BJ (cell line): Measurements from ENCODE around the gene MAGEA2B. TPM values are rescaled to one million over a fixed set of nuclear protein-coding genes. Genes with fewer than 3 reads are reported as not detected.
"Not testable (repeated sequence)": the region's sequence is repeated elsewhere in the genome, so short reads cannot be mapped to it uniquely, and the experiment has no call there.

ENCODE experiments used
- CTCF ChIA-PET: fragments of 350-600 bp; formaldehyde crosslinking; extraction: SDS; loops from one replicate; lab custom pipeline; 2021; ENCODE audit warnings: antibody characterized with exemption, inconsistent platforms; lab: Yijun Ruan, JAX
- POLR2A ChIA-PET: fragments of 300-600 bp; sonication (Branson Sonifier 250); formaldehyde crosslinking; extraction: SDS; loops from one replicate; lab custom pipeline; 2021; ENCODE audit warnings: antibody characterized with exemption; lab: Charles Lee
- DNase-seq: peaks from one replicate; pipeline ENCODE4 v3.0.0-alpha.2; 2011; ENCODE audit warnings: low read depth
- H3K27me3 ChIP-seq: 2 replicates; pipeline ENCODE4 v1.6.0; 2011; ENCODE audit warnings: low read length; ENCODE audit not compliant: control insufficient read depth, insufficient read depth
- H3K36me3 ChIP-seq: 2 replicates; pipeline ENCODE4 v1.5.1; 2011; ENCODE audit warnings: low read length; ENCODE audit not compliant: control insufficient read depth, insufficient read depth
- H3K4me3 ChIP-seq: 2 replicates; pipeline ENCODE4 v1.5.1; 2011; ENCODE audit warnings: low read depth, mild to moderate bottlenecking, control low read depth, low read length
- CTCF ChIP-seq: IDR thresholded peaks from 2 replicates; pipeline ENCODE4 v1.5.1; 2011; ENCODE audit warnings: low read depth, mild to moderate bottlenecking, control low read depth, inconsistent platforms, low read length, moderate library complexity; ENCODE audit not compliant: insufficient read depth
- polyA plus RNA-seq: library from polyadenylated mRNA; depleted of rRNA; stranded (reverse); fragments of >200 nt; gene quantifications from 2 replicates; pipeline ENCODE4 v1.2.3, GENCODE V29; 2011

MAGEA2B gene
- polyA plus RNA-seq, 1 experiment = not detected

DNA sequence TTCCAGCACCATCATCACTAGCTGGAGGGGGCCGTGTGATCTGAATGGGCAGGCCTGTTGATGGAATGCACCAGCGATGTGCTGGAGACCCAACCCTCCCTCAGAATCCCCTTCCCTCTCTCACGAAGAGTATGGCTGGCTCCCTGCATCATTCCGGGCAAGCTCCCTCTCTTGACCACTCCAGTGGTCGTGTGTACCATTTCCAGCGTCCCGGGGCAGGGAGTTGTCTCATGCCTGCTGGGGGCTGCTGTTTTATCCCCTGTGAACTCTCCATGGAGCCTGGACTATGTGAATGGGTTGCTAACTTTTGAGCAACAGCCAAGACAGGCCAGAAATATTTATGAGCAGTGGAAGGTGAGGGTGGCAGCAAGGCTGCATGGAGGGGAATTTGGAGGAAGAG is 11.0 kb downstream of the MAGEA2B start:
- Histone ChIP-seq H3K4me3 (no peak overlapping the region), H3K27me3 (no peaks in the 10 kb centered on the region), H3K36me3 (no peaks in the 10 kb centered on the region)
- TF ChIP-seq CTCF = no peak
- ChIA-PET CTCF (no interaction called here), POLR2A (no interaction called here)
- no peak for DNase-seq

DNA sequence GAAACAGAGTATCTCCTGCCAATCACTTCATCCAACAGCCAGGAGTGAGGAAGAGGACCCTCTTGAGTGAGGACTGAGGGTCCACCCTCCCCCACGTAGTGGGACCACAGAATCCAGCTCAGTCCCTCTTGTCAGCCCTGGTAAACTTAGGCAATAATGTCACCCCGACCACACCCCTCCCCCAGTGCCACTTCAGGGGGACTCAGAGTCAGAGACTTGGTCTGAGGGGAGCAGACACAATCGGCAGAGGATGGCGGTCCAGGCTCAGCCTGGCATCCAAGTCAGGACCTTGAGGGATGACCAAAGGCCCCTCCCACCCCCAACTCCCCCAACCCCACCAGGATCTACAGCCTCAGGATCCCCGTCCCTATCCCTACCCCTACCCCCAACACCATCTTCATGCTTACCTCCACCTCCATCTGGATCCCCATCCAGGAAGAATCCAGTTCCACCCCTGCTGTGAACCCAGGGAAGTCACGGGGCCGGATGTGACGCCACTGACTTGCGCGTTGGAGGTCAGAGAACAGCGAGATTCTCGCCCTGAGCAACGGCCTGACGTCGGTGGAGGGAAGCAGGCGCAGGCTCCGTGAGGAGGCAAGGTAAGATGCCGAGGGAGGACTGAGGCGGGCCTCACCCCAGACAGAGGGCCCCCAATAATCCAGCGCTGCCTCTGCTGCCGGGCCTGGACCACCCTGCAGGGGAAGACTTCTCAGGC is 19.0 kb downstream of the MAGEA2B start, which contains the start of the genes CSAG1 and MAGEA12:
Gene CSAG1 (minus strand): TSS at position 461 of the 715 bp plus-strand sequence. CDS start 1,261 bp downstream, outside the sequence.
Gene MAGEA12 (plus strand): TSS at position 497 of the 715 bp plus-strand sequence. CDS start 2,405 bp downstream, outside the sequence.
- Histone ChIP-seq H3K27me3 (no peaks in the 10 kb centered on the region), H3K4me3 (no peak within 1 kb of the TSS), H3K36me3 (no peaks in the 10 kb centered on the region)
- ChIA-PET CTCF (no interaction called here), POLR2A (no interaction called here)
- no peak for DNase-seq
- TF ChIP-seq CTCF = no peak

DNA sequence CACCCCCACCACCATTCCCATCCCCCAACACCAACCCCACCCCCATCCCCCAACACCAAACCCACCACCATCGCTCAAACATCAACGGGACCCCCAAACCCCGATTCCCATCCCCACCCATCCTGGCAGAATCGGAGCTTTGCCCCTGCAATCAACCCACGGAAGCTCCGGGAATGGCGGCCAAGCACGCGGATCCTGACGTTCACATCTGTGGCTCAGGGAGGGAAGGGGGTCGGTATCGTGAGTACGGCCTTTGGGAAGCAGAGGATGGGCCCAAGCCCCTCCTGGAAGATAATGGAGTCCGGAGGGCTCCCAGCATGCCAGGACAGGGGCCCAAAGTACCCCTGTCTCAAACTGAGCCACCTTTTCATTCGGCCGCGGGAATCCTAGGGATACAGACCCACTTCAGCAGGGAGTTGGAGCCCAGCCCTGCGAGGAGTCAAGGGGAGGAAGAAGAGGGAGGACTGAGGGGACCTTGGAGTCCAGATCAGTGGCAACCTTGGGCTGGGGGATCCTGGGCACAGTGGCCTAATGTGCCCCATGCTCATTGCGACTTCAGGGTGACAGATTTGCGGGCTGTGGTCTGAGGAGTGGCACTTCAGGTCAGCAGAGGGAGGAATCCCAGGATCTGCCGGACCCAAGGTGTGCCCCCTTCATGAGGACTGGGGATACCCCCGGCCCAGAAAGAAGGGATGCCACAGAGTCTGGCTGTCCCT is 19.9 kb downstream of the MAGEA2B start:
- POLR2A ChIA-PET, DNase-seq, H3K27me3 ChIP-seq, CTCF ChIA-PET, H3K36me3 ChIP-seq, H3K4me3 ChIP-seq: not testable (repeated sequence)

GRCh38 chrX:152735101-152735500 is 20.7 kb downstream of the MAGEA2B start:
- no peak for TF ChIP-seq CTCF
- no peaks in the 10 kb centered on the region for H3K27me3 ChIP-seq
- ChIA-PET POLR2A (no interaction called here), CTCF (no interaction called here)
- DNase-seq = no peak
- no peaks in the 10 kb centered on the region for H3K36me3 ChIP-seq
- H3K4me3 ChIP-seq = no peak overlapping the region

DNA sequence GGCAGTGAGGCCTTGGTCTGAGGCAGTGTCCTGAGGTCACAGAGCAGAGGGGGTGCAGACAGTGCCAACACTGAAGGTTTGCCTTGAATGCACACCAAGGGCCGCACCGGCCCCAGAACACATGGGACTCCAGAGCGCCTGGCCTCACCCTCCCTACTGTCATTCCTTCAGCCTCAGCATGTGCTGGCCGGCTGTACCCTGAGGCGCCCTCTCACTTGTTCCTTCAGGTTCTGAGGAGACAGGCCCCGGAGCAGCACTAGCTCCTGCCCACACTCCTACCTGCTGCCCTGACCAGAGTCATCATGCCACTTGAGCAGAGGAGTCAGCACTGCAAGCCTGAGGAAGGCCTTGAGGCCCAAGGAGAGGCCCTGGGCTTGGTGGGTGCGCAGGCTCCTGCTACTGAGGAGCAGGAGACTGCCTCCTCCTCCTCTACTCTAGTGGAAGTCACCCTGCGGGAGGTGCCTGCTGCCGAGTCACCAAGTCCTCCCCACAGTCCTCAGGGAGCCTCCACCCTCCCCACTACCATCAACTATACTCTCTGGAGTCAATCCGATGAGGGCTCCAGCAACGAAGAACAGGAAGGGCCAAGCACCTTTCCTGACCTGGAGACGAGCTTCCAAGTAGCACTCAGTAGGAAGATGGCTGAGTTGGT is 21.6 kb downstream of the MAGEA2B start:
- ChIA-PET CTCF (no interaction called here), POLR2A (no interaction called here)
- no peaks in the 10 kb centered on the region for H3K27me3 ChIP-seq
- H3K36me3 ChIP-seq = no peaks in the 10 kb centered on the region
- no peak for DNase-seq
- no peak overlapping the region for H3K4me3 ChIP-seq
- TF ChIP-seq CTCF = no peak

DNA sequence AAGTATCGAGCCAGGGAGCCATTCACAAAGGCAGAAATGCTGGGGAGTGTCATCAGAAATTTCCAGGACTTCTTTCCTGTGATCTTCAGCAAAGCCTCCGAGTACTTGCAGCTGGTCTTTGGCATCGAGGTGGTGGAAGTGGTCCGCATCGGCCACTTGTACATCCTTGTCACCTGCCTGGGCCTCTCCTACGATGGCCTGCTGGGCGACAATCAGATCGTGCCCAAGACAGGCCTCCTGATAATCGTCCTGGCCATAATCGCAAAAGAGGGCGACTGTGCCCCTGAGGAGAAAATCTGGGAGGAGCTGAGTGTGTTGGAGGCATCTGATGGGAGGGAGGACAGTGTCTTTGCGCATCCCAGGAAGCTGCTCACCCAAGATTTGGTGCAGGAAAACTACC is 22.1 kb downstream of the MAGEA2B start:
- H3K36me3 ChIP-seq, CTCF ChIA-PET, DNase-seq, POLR2A ChIA-PET, H3K27me3 ChIP-seq, H3K4me3 ChIP-seq: not testable (repeated sequence)
